Transverse colon (tissue), 4 donors: ENCODE measurements around the gene PTDSS2. TPM values are rescaled to one million over a fixed set of nuclear protein-coding genes. Genes with fewer than 3 reads are reported as not detected.

ENCODE experiments used
- DNase-seq: peaks from one replicate; pipeline ENCODE4 v3.0.0-alpha.2; 2019
- H3K27ac ChIP-seq, 4 donors: fragments of 200-600 bp; sonication (generic); 2 replicates each; pipeline ENCODE4 v1.5.1; 2016 to 2018; ENCODE audit warnings: inconsistent platforms in 4 of 4
- H3K27me3 ChIP-seq: fragments of 200-600 bp; sonication (generic); 2 replicates; pipeline ENCODE4 v1.5.1; 2017; ENCODE audit warnings: inconsistent platforms
- H3K36me3 ChIP-seq, 4 donors: fragments of 200-600 bp; sonication (generic); 2 replicates each; pipeline ENCODE4 v1.5.1; 2017 to 2019; ENCODE audit warnings: inconsistent platforms in 4 of 4
- H3K4me1 ChIP-seq, 4 donors: fragments of 200-600 bp; sonication (generic); 2 replicates each; pipeline ENCODE4 v1.5.1; 2017 to 2020; ENCODE audit warnings: inconsistent platforms in 4 of 4
- H3K4me3 ChIP-seq, 4 donors: fragments of 200-600 bp; sonication (generic); 1 replicate in 1 of 4; 2 replicates in 3 of 4; pipeline versions ENCODE4 v1.5.1 to v1.6.1; 2017 to 2019; ENCODE audit warnings: inconsistent platforms in 4 of 4
- H3K9me3 ChIP-seq, 2 donors: fragments of 200-600 bp; sonication (generic); 2 replicates each; pipeline ENCODE4 v1.5.1; 2017 to 2019; ENCODE audit warnings: inconsistent platforms in 2 of 2
- EP300 ChIP-seq: sonication (generic); formaldehyde crosslinking; IDR thresholded peaks from one replicate; pipeline ENCODE4 v1.6.1; 2017; ENCODE audit warnings: antibody characterized with exemption, low read depth
- POLR2A ChIP-seq: fragments of 450-650 bp; IDR thresholded peaks from one replicate; pipeline ENCODE4 v1.6.1; 2016; ENCODE audit warnings: antibody characterized with exemption, mild to moderate bottlenecking, moderate library complexity
- POLR2AphosphoS5 ChIP-seq, 3 donors: sonication (generic); formaldehyde crosslinking; IDR thresholded peaks; one replicate each; pipeline ENCODE4 v1.6.1; 2016; ENCODE audit warnings: antibody characterized with exemption in 3 of 3
- WGBS, 2 donors: methylation state at CpG; one replicate each; pipeline ENCODE4 v1.1.5; 2018; ENCODE audit warnings: low coverage in 1 of 2; 5-methylcytosine and 5-hydroxymethylcytosine counted together
- in situ Hi-C, 4 donors: fragments of 200-750 bp; cut with MboI; loops; one replicate each; pipeline versions ENCODE4 v1.15.0 to v1.15.1; 2017; ENCODE audit warnings: low sequenced_read_pairs in 3 of 4, low pct_ligation_motif_present in 1 of 4, low pct_unique_long_range_greater_than_20kb in 1 of 4
- intact Hi-C: fragments of 100-400 bp; cut with DNase I; formaldehyde crosslinking; loops from one replicate; pipeline ENCODE4 v1.15.1; 2023; ENCODE audit warnings: low total_unique reads
- total RNA-seq, 4 donors: library from RNA; depleted of rRNA; stranded (reverse); fragments of >200 nt; gene quantifications; one replicate each; pipeline ENCODE4 v1.1.0, GENCODE V29; 2016
- TF ChIP-seq, protein P1 (sequence below), 5 experiments: fragments of 200-600 bp in 3 of 5; fragments of 450-650 bp in 2 of 5; sonication (generic) in 3 of 5; IDR thresholded peaks; 1 replicate in 2 of 5; 2 replicates in 3 of 5; pipeline ENCODE4 v1.5.1; 2016 to 2017; ENCODE audit warnings: antibody characterized with exemption in 5 of 5, inconsistent platforms in 3 of 5, mild to moderate bottlenecking in 2 of 5, moderate library complexity in 1 of 5

Gene PTDSS2
- total RNA-seq, 4 donors from 2014 or later: 28.5 to 264 (median 76.0) TPM

GRCh38 chr11:406796-407650 lies 43.1 kb upstream of the PTDSS2 start:
- intact Hi-C loops (loop anchor here (10.0 kb wide), 1 partner anchor 98 kb away; the partner anchor contains the start of gene RNH1), in situ Hi-C loops (loop anchor here in 1 of 4 donors (10.0 kb wide), 1 partner anchor 48 kb away; the partner anchor contains the start of gene PTDSS2)
- Histone ChIP-seq H3K27me3 (peaks cover 3% of the 10 kb centered on the region), H3K4me3 (peak overlapping the region; percentile 45 to 55 (median 48)), H3K36me3 (no peaks in the 10 kb centered on the region), H3K9me3 (no peaks in the 10 kb centered on the region), H3K27ac (peak overlapping the region; percentile 78 to 88 (median 86)), H3K4me1 (peaks cover 8 to 22% (median 17%) of the 10 kb centered on the region in 4 donors)
- DNase-seq: peak; percentile 89
- 10% methylated on average over 46 of the region's 91 CpGs; no CpG with 5 or more reads in 1 of the 2 donors for WGBS, 2 donors
- TF ChIP-seq EP300: no peak
- TF ChIP-seq POLR2AphosphoS5 (IDR thresholded peaks at IDR 0.05): peak in 2 of 3 donors; percentile 55 to 66
- peak; percentile 35 for TF ChIP-seq POLR2A
- TF ChIP-seq, protein P1, sequence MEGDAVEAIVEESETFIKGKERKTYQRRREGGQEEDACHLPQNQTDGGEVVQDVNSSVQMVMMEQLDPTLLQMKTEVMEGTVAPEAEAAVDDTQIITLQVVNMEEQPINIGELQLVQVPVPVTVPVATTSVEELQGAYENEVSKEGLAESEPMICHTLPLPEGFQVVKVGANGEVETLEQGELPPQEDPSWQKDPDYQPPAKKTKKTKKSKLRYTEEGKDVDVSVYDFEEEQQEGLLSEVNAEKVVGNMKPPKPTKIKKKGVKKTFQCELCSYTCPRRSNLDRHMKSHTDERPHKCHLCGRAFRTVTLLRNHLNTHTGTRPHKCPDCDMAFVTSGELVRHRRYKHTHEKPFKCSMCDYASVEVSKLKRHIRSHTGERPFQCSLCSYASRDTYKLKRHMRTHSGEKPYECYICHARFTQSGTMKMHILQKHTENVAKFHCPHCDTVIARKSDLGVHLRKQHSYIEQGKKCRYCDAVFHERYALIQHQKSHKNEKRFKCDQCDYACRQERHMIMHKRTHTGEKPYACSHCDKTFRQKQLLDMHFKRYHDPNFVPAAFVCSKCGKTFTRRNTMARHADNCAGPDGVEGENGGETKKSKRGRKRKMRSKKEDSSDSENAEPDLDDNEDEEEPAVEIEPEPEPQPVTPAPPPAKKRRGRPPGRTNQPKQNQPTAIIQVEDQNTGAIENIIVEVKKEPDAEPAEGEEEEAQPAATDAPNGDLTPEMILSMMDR (IDR thresholded peaks at IDR 0.05): peak in 4 of 5 experiments; percentile 8 to 53 (median 20)

- no peak for DNase-seq
- H3K36me3 ChIP-seq: no peaks in the 10 kb centered on the region
- intact Hi-C loops: loop anchor here (10.0 kb wide), 1 partner anchor 97 kb away; the partner anchor contains the start of gene RNH1
- H3K27ac ChIP-seq: peak overlapping the region; percentile 59 to 65 (median 62)
- H3K4me1 ChIP-seq: peaks cover 8 to 22% (median 17%) of the 10 kb centered on the region in 4 donors
- H3K4me3 ChIP-seq: peak overlapping the region in 1 of 4 donors; percentile 16
- in situ Hi-C loops: loop anchor here in 1 of 4 donors (10.0 kb wide), 1 partner anchor 47 kb away; the partner anchor contains the start of gene PTDSS2
- peaks cover 3% of the 10 kb centered on the region for H3K27me3 ChIP-seq
- H3K9me3 ChIP-seq: no peaks in the 10 kb centered on the region
- TF ChIP-seq EP300: no peak
- peak in 1 of 3 donors; percentile 6 for TF ChIP-seq POLR2AphosphoS5 (IDR thresholded peaks at IDR 0.05)
- 74% methylated on average over 27 of the region's 28 CpGs; no CpG with 5 or more reads in 1 of the 2 donors for WGBS, 2 donors
These were observed 42.4 kb upstream of the PTDSS2 start for GRCh38 chr11:407651-408123.

GRCh38 chr11:408154-409007 lies 41.7 kb upstream of the PTDSS2 start:
- no peak overlapping the region for H3K4me3 ChIP-seq
- in situ Hi-C loops: loop anchor here in 1 of 4 donors (10.0 kb wide), 1 partner anchor 46 kb away; the partner anchor contains the start of gene PTDSS2
- no peak overlapping the region for H3K27ac ChIP-seq
- no peaks in the 10 kb centered on the region for H3K36me3 ChIP-seq
- no peaks in the 10 kb centered on the region for H3K9me3 ChIP-seq
- 87 to 100% methylated on average over 1 to 13 of the region's 15 CpGs for WGBS, 2 donors
- TF ChIP-seq EP300 (no peak), POLR2A (no peak), POLR2AphosphoS5 (IDR thresholded peaks at IDR 0.05) (no peak)
- TF ChIP-seq, protein P1 (IDR thresholded peaks at IDR 0.05): no peak
- H3K4me1 ChIP-seq: peaks cover 8 to 22% (median 17%) of the 10 kb centered on the region in 4 donors
- no peak for DNase-seq
- intact Hi-C loops: loop anchor here (10.0 kb wide), 1 partner anchor 96 kb away; the partner anchor contains the start of gene RNH1
- no peaks in the 10 kb centered on the region for H3K27me3 ChIP-seq

GRCh38 chr11:409008-409599 lies 41.0 kb upstream of the PTDSS2 start:
- no peak overlapping the region for H3K27ac ChIP-seq
- intact Hi-C loops (loop anchor here (10.0 kb wide), 1 partner anchor 96 kb away; the partner anchor contains the start of gene RNH1), in situ Hi-C loops (loop anchor here in 1 of 4 donors (10.0 kb wide), 1 partner anchor 46 kb away; the partner anchor contains the start of gene PTDSS2)
- H3K4me3 ChIP-seq: no peak overlapping the region
- H3K4me1 ChIP-seq: peaks cover 8 to 22% (median 17%) of the 10 kb centered on the region in 4 donors
- H3K27me3 ChIP-seq: no peaks in the 10 kb centered on the region
- no peak for DNase-seq
- 69% methylated on average over 6 of the region's 7 CpGs; no CpG with 5 or more reads in 1 of the 2 donors for WGBS, 2 donors
- no peaks in the 10 kb centered on the region for H3K9me3 ChIP-seq
- no peak for TF ChIP-seq EP300
- TF ChIP-seq, protein P1 (IDR thresholded peaks at IDR 0.05): no peak
- no peak for TF ChIP-seq POLR2A
- no peak for TF ChIP-seq POLR2AphosphoS5 (IDR thresholded peaks at IDR 0.05)
- H3K36me3 ChIP-seq: no peaks in the 10 kb centered on the region
